Cerebellar nuclear complex (tissue), 1 donor: ENCODE results near the gene ELF1.

ENCODE experiments used
- DNase-seq, 2 experiments: peaks; one replicate each; lab custom pipeline; 2025; lab: John Stamatoyannopoulos, UW

ELF1 gene

DNA sequence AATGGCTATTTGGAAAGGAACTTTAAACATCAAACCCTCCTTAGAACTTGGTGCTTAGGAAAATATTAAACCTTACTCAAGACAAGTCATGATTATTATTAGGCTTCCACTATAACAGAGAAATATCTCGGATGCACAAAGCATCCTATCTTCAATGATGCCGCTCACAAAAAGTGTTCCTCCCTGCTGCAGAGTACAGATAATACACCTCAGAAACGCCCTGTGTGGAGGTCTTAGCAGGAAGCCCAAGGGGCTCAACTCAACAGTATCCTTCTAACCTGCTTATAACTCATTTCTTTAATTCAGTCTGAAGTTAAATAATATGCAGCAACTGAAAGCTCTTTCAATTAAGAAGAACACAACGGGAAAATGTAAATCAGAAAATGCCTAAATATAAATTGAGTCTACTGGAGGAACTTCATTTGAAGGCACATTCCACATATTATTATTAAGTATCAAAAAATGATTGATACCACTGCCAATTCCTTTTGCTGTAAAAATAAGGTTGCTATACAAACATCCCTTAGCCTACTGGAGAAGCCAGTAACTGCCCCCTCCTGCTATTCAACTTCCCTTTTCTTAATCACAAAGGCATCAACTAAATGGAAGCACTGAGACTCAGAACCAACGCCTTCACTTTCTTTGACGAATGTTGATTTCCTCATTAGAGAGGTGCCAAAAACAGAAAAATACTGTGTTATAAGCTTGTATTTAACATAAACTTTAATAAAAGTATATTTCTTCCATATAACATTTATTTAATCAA, 12.0 kb downstream of the ELF1 start:
- DNase-seq, result no peak

DNA sequence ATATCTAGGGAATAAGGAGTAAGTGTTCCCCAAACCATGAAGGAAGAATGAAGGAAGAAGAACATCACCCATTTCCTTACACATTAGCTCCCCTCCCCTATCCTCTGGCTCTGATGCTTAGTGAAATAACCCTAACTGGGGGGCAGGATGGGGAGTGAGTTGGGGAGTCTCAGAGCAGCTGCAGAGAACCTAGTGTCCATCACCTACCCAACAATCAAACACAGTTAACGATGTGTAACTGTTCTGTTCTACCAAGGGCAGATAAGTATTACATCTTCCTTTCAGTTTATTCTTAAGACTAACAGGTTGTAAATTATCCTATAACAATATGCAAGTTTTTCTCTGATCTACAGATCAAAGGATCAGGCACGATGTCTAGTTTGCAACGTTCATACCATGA, 12.8 kb downstream of the ELF1 start:
- DNase-seq, result no peak

DNA sequence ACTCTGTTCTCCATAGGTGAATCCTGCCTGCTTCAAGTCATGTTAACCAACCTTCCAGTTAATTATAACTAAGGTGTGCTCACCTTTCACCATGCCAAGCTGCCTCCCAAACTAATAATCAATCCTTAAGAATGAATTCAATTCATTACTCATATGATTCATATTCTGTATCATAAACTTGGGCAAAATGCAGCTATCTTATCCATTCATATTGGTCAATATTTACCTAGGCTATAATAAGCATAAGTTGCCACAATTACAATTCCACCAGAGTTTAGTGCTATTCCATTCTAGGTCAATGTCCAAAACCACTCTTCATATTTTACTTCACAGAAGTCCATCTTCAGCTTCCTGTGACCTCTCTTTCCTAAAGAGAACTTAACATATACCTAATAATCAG, 13.4 kb downstream of the ELF1 start:
- no peak for DNase-seq

DNA sequence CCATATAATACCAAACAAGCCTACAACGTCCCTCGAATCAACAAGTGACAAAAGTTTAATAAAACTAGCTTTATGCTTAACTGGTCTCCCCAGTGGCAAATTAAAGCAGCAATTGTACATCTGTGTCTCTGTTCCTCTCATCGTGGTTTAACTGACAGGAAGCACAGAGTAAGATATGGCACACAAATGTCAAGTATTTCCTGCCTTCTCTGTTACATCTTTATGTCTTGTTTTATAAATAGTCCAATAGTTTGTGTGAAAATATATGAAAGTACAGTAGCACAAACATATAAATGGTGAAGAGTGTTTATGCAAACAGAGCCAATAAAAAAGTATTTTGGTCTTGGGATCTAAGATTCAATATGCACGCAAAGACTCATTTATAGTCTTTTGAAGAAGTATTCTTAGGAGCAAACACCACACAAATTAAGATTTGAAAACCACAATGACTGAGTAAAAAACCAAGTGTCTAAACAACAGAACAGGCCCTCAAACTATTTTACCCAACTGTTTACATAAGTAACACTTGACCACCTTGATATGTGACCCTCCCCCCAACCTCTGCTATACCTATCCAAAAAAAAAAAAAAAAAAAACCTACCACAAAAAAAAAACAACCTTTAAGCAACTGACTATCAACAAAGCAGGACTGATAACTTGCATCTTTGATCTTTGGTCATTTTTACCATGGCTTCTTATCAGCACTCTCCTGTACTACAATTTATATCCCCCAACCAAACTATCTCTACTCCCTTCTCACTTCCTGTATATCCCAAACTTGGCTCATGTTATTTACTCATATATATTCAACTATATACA, 14.0 kb downstream of the ELF1 start:
- no peak for DNase-seq

DNA sequence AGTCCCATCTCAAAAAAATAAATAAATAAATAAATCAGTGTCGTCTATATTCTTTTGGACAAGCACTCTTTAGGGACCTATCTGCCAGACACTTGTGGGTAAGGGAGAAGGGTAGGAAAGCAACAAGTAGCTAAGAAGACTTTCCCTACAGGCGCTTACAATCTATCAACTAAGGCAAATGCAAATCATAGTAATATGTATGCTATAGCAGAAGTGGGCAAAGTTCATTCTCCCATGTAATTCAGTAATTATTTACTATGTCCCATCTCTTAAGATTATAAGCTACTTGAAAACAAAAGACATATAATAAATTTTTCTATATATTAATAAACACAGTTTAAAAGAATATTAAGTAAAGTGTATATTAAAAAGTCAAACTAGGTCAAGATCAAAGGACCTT, 16.5 kb downstream of the ELF1 start:
- no peak for DNase-seq

DNA sequence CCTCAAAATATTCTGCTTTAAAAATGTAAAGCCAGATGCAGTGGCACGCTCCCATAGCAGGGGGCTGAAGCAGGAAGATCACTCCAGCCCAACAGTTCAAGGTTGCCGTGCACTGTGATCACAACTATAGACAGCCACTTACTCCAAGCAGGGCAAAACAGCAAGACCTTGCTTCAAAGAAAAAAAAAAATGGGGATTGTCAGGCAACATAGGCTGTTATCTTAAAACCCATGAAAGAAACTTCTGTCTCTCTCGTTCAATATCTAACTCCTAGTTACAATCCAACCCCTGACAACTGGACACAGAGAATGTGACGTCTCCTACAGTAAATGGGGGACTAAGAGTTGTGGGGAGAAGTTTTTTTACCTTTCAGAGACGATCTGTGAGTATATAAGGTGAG, 17.4 kb downstream of the ELF1 start:
- DNase-seq, result no peak

DNA sequence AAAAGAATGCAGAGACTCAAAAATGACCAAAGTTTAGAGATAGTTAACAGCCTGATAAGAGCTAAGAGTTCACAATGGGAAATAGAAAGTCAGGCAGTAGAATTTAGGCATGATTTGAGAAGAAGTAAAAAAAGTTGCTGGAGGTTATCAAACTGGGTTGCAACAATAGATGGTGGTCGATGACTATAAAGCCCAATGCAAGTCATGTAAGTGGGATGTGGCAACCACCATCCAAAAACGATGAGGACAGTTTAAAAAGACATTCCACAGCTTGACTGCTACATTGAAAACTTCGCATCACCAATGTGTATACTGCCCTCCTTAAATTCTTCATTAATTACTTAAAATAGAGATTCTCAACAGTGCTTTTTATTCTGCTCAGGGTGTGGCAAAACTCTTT, 19.7 kb downstream of the ELF1 start:
- no peak for DNase-seq

DNA sequence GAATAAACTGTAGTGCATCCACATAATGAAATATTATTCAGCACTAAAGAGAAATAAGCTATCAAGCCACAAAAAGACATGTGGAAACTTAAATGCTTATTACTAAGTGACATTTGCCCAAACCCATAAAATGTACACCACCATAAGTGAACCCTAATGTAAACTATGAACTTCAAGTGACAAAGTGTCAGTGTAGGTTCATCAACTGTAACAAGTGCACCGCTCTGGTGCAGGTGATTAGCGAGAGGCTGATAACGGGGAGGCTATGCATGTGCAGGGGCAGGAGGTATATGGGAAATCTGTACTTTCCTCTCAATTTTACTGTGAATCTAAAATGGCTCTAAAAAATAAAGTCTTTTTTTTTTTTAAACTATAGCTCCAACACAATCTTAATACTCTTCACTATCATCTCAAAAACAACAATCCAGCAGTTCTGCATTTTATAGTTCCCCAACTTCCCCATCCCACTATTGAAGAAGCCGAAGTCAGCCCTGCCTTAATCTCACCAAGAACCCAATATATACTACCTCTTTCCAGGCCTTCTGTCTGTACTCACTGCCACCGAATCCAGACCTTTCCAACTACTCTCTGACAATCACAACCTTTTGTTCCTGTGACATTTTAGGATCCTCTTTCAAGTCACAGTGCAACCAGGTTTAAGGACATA, 22.6 kb downstream of the ELF1 start:
- DNase-seq, result no peak

DNA sequence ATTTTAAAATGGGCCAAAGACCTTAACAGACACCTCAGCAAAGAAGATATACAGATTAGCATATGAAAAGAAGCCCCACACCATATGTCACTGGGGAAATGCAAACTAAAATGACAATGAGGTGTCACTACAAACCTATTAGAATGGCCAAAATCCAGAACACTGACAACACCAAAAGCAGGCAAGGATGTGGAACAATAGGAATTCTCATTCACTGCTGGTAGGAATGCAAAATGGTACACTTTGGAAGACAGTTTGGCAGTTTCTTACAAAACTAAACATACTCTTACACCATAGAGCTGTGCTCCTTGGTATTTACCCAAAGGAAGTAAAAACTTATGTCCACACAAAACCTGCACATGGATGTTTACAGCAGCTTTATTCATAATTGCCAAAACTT, 23.1 kb downstream of the ELF1 start:
- no peak for DNase-seq

DNA sequence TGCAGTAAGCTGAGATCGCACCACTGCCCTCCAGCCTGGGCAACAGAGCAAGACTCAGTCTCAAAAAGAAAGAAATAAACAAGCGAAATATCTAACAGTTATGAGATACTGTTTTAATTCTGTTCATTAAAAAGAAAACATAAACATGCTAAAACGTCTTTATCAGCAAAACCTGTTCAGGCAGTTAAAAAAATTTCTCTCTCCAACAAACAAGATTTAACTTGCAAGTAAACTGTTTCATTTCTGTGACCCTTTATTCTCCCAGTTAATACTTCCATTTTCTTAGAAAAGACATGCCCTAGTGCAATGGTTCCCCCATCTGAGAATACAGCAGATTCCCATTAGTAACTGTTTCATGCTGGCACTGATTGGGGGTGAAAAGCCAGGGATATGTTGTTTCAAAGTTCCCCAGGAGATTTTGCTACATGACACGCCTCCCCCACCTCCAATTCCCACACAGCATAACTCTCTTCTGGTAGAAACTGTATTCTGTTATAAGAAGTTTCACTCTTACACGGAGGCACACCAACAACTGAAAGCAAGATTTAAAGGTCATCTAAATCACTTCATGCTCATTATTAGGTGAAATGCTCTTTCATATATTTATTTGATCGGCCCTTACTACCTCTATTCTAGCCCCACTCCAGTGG, 24.4 kb downstream of the ELF1 start:
- DNase-seq, result no peak

DNA sequence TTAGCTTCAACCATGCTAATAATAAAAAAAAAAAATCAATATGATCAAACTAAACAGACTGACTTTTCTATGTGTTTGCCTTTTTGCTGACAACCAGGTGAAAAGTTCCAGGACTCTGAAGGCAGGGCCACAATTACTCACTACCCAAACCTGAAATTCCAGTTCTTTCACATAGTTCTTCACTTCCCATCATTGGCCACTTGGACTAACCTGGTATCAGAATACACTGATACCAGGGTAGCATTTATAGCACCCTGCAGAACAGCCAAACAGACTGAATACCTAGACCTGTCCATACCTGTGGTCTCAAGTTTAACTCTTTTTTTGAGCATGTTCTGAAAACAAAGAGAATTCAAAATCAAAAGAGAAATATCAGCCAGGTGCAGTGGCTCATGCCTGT, 25.1 kb downstream of the ELF1 start:
- DNase-seq, result no peak

DNA sequence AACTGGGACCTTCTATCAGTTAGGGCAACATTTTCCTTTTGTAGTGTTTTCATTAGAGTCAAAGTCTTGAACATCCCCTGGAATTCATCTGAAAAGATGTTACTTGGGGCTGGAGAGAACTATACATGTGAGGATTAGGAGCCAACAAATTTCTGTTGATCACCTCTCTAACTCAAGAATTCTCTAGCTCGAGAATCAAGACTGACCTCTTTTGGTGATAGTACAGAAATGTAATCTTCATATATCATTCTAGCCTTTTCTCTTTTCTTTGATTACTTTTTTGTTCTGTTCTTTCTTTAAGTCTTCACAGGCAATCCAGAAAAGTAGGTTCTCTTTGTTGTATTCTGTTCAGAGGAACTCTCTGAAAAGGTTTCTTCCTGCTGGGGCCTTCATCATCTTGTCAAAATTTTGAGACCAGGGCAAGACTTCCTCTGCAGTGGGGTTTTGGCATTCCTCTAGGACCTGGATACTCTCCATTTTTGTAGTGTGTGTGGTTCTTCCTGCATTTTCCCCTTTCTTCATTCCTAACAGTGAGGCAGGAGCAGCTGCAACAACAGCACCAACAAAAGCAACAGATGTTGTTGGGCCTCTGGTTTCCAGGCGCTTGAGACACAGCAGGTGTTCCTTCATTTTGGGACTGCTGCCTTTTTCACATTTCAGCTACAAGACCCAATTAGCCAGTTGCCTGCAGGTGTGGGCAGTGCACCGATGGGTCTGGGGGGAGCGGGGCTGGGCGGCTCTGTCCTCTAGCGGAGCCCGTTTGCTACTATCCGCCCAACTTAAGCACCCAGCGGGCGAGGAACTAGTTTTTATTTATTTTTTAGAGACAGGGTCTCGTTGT, 26.2 kb downstream of the ELF1 start:
- DNase-seq, result no peak

DNA sequence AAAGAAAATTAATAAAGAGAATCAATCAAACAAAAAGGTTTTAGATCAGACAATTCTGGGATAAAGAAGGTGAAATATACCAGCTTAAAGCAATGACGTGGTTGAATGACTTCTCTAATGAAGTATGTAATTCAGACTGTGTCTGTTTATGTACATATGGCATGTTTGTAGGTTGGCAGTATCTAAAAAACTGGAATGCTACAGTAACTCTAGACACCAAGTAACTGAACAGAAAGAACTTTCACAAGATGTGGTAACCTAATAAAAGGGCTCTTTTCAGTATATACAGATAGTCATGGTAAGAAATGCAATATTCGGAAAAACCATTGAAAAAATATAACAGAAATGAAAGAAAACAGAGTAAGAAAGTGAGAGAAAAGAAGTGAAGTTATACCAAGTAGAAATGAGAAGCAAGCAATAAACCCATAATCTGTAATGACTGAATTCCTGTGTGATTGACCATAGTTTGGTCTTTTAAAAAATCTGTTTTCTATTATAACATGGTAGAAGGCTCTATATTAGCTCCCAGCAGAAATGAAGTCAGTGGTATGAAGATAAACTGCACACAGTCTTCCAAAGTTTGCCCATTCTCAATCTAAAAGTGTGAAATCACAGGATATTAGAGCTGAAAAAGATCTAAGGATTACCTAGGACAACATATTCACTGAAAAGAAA, 31.4 kb downstream of the ELF1 start:
- no peak for DNase-seq

DNA sequence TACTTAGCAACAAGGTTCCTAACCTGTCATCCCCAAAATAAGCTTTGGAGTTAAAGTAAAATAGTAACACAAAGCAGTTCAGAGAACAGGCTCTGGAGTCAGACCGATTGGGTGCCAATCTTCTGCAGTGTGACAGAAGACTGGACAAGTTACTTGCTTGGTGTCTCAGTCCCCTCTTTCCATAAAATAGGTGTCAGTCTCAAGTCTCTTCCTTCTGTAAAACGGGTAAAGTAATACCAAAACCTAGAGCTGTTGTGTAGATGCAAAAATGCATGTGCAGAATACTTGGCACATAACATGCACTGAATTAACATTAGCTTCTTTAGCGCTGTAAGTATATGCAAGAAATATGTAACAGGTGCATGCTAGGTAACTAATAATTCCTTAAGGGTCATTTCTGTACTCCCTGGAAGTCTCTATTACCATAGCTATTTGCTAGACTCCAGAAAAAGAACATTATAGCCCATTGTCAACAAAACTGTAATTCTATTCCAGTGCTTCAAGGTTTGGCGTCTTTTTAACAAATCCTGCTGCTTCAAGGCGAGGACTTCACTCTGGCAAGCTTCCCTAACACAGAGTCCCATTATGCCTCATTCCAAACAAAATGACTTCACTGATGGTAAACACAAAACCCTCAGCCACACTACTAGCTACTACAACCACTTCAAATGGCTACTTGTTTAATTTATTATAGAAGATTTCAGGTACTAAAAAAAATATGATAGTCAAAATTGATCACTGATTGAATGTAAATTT, 32.8 kb downstream of the ELF1 start:
- DNase-seq, result no peak

DNA sequence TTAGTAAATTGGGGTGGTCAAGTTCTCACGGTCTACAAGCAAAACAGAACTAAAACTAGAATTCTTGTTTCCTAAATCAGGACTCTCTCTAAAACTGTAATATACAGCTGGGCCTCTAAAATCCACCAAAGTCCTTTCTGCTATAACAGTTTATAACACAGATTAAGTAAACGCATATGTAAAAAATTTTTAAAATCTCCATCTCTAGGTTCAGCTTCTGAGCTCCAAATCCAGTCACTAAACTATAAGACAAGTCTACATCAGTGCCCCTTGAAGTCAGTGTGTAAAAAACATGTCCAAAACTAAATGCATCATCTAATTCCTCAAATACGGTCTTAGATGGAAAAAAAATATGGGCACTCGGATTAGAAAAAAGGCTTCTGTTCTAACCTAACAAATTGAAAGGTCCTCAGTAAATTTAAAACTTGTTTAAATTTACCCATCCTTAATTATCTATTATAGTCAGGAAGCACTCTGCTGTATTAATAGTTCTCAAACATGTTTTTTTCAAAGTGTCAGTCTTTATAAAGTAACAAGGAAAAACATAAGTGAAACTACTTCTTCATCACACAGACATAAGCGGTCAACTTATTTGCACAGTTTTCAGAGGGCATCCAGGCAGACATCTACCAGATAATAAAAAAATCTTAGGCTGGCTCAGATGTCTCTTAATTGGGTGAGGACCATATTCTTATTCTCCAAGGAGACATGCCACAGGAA, 33.6 kb downstream of the ELF1 start:
- no peak for DNase-seq

DNA sequence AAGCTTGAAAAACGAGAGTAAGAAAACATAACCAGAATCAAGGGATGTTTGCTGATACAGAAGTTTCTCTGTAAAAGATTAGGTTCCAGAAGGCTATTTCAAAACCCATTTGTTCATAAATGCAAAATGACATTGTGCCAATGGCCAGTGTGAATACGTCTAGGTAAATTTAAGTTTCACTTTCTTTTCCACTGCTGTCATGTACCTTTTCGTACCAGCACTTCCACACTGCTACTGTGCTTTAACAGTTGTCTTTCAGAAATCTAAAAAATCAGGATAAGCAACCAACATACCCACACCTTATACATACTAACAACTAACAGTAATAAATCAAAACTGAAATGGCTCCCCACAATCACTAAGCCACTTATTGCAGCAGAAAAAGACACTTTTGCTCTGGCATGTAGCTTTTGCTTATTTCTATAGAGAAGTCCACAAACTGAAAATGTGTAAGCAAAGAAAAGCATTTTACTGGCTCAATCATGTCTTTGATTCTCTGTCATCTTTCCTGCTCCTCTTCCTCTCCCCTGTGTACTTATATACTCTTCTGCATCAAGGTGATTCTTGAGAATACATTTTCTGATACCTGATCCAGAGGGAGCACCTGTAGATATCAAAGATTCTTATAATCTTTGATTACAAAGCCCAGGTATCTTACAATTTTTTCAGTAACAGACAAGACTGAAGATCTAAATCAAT, 34.3 kb downstream of the ELF1 start:
- no peak for DNase-seq

DNA sequence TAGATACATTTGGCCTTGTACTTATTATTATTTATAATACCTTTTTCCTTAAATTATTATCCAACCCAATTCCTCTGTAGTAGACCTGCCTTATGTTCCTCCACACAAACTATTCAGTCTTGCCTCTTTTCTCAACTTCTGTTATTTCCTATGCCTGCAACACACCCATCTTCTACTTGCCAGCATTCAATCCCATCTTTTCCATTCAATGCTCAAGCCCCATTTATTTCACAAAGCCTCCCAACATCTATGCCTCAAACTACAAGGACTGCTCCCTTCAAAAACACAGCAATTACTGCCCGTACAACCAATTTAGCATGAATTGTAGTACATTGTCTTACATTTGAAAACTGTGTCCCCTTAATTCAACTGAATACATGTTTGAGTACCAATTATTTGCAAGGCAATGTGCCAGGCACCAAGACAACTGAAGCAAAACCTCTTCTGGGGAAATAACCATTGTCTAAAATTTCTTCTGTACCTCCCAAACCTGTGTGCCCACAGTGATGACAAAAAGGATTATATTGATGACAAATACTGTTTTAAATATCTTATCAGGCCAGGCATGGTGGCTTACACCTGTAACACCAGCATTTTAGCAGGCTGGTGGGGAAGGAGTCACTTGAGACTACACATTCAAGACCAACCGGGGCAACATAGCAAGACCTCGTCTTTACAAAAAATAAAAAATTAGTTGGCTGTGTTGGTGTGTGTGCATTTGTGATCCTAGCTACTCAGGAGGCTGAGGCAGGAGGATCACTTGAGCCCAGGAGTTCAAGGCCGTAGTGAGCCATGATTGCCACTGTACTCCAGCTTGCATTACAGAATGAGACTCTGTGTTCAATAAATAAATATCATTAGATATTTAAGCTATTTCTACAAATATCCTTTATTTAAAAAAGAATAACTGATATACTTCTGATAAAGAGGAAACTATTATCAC, 35.1 kb downstream of the ELF1 start:
- DNase-seq, result no peak

DNA sequence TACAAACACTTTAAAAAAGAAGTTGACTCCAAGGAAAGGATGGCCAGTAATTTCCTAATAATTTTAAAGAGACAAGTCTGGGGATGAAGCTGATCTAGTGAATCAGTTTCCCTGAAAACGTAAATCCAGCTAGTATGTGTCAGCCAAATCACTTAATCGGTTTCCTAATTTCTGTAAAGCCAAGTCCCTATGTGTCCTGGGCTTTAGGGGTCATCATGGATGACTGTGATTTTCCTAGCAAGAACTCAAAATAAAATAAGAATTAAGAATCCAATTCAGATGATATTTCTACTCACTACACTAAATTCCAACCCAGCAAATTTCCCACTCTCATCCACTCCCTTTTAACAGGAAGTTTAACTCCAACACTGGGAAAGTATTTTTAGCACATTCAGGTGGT, 35.9 kb downstream of the ELF1 start:
- no peak for DNase-seq
